Endometrial microvascular endothelial cells (primary cell): ENCODE measurements around the gene TUBGCP4. TPM values are rescaled to one million over a fixed set of nuclear protein-coding genes. Genes with fewer than 3 reads are reported as not detected.

ENCODE experiments used
- in situ Hi-C: cut with HindIII; loops from 2 replicates; pipeline ENCODE4 v1.10.0; 2017; ENCODE audit warnings: low sequenced_read_pairs, low pct_unique_long_range_greater_than_20kb; ENCODE audit errors: inconsistent ontology term
- total RNA-seq: library from RNA; depleted of rRNA; stranded (reverse); fragments of >200 nt; gene quantifications from one replicate; pipeline ENCODE4 v1.2.3, GENCODE V29; 2015; ENCODE audit errors: inconsistent ontology term

TUBGCP4 gene
- total RNA-seq = 22.0 TPM

GRCh38 chr15:43370975-43371974 is at the start of gene TUBGCP4, which contains the start of gene ZSCAN29:
Gene TUBGCP4, plus strand, starts transcription at chr15:43371101. Its CDS starts 254 bp downstream, at chr15:43371355.
Gene ZSCAN29, minus strand, starts transcription at chr15:43371043. Its CDS starts 1,130 bp downstream, at chr15:43369913.
- in situ Hi-C loops = no loop called here

- in situ Hi-C loops = no loop called here
These were observed 45.7 kb upstream of the TUBGCP4 start for GRCh38 chr15:43325039-43325684.

- in situ Hi-C loops = no loop called here
These were observed 41.5 kb upstream of the TUBGCP4 start for GRCh38 chr15:43329217-43329959.

- in situ Hi-C loops = no loop called here
These were observed 40.7 kb upstream of the TUBGCP4 start, which contains the start of gene LCMT2 for GRCh38 chr15:43329960-43330779. Gene LCMT2, minus strand, starts transcription at chr15:43330573. Its CDS starts 84 bp downstream, at chr15:43330489.

GRCh38 chr15:43330780-43331087 is 40.2 kb upstream of the TUBGCP4 start:
- in situ Hi-C loops = no loop called here

- in situ Hi-C loops = no loop called here
These were observed 24.6 kb upstream of the TUBGCP4 start for GRCh38 chr15:43346305-43346704.

- in situ Hi-C loops = no loop called here
These were observed 23.8 kb upstream of the TUBGCP4 start for GRCh38 chr15:43347114-43347513.

GRCh38 chr15:43352693-43353382 is 18.1 kb upstream of the TUBGCP4 start:
- in situ Hi-C loops = no loop called here

- in situ Hi-C loops = no loop called here
These were observed 10.1 kb upstream of the TUBGCP4 start for GRCh38 chr15:43360821-43361220.

GRCh38 chr15:43361313-43361903 is 9.5 kb upstream of the TUBGCP4 start:
- in situ Hi-C loops = no loop called here

GRCh38 chr15:43370310-43370974 is 459 bp upstream of the TUBGCP4 start:
- in situ Hi-C loops = no loop called here

GRCh38 chr15:43376017-43376705 is 5.3 kb downstream of the TUBGCP4 start:
- in situ Hi-C loops = no loop called here

GRCh38 chr15:43378601-43379000 is 7.7 kb downstream of the TUBGCP4 start:
- in situ Hi-C loops = no loop called here

- in situ Hi-C loops = no loop called here
These were observed 11.4 kb downstream of the TUBGCP4 start for GRCh38 chr15:43382310-43382709.

GRCh38 chr15:43383070-43383469 is 12.2 kb downstream of the TUBGCP4 start:
- in situ Hi-C loops = no loop called here

GRCh38 chr15:43390723-43391122 is 19.8 kb downstream of the TUBGCP4 start:
- in situ Hi-C loops = no loop called here
